ENCODE results near the gene MMP23B.

MMP23B gene

GRCh38 chr1:1600861-1601563 is 31.0 kb upstream of the MMP23B start:
- TF ChIP-seq, protein P1, sequence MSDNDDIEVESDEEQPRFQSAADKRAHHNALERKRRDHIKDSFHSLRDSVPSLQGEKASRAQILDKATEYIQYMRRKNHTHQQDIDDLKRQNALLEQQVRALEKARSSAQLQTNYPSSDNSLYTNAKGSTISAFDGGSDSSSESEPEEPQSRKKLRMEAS (IDR thresholded peaks at IDR 0.05), result no peak
- TF ChIP-seq TCF12 (IDR thresholded peaks at IDR 0.05; ENCODE audit: low read depth) (no peak), CREB1 (IDR thresholded peaks at IDR 0.05; ENCODE audit: low read depth) (no peak), TAF1 (IDR thresholded peaks at IDR 0.05; ENCODE audit: low read depth) (no peak), YY1 (IDR thresholded peaks at IDR 0.05; ENCODE audit: low read depth) (no peak), ZBTB7A (IDR thresholded peaks at IDR 0.05; ENCODE audit: low read depth) (no peak), EP300 (IDR thresholded peaks at IDR 0.05; ENCODE audit: borderline replicate concordance) (no peak)
- TF ChIP-seq, protein P2, sequence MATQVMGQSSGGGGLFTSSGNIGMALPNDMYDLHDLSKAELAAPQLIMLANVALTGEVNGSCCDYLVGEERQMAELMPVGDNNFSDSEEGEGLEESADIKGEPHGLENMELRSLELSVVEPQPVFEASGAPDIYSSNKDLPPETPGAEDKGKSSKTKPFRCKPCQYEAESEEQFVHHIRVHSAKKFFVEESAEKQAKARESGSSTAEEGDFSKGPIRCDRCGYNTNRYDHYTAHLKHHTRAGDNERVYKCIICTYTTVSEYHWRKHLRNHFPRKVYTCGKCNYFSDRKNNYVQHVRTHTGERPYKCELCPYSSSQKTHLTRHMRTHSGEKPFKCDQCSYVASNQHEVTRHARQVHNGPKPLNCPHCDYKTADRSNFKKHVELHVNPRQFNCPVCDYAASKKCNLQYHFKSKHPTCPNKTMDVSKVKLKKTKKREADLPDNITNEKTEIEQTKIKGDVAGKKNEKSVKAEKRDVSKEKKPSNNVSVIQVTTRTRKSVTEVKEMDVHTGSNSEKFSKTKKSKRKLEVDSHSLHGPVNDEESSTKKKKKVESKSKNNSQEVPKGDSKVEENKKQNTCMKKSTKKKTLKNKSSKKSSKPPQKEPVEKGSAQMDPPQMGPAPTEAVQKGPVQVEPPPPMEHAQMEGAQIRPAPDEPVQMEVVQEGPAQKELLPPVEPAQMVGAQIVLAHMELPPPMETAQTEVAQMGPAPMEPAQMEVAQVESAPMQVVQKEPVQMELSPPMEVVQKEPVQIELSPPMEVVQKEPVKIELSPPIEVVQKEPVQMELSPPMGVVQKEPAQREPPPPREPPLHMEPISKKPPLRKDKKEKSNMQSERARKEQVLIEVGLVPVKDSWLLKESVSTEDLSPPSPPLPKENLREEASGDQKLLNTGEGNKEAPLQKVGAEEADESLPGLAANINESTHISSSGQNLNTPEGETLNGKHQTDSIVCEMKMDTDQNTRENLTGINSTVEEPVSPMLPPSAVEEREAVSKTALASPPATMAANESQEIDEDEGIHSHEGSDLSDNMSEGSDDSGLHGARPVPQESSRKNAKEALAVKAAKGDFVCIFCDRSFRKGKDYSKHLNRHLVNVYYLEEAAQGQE (IDR thresholded peaks at IDR 0.05; ENCODE audit: low read depth), result no peak

DNA sequence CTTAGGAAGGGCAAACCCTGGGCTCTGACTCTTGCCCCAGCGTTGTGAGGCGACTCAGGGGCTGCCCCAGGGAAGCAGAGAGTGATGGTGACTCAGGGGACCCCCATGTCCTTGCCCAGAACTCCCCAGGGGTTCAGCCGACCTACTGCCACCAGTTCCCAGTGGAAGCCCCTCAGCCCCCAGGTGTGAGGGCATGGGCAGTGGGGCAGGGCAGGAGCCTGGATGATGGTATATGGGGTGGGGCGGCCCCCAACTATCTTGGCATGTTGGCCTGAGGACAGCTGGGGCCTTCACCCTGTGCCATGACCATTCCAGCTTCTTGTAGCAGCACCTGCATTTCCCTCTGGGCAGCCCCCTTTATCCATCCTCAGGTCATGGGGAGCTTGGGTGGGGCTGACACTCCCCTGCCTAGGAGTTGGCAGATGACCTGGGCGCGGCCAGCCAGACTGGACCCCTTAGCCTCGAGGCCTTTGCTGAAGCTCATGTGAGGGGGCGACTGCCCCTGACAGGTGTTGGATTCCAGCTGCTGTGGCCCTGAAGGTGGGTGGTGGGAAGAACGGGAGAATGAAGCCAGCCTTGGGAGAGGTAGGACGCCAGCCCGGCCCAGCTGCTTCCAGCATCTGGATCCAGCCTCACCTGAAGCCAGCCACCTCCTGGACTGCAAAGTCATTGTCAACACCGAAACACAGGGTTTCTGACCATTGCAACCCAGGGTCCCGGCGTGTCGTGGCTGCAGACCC is 30.2 kb upstream of the MMP23B start:
- TF ChIP-seq, protein P1 (IDR thresholded peaks at IDR 0.05), result no peak
- TF ChIP-seq USF1 (IDR thresholded peaks at IDR 0.05) (no peak), CEBPB (IDR thresholded peaks at IDR 0.05) (no peak), ZBTB7A (IDR thresholded peaks at IDR 0.05; ENCODE audit: low read depth) (no peak), CREB1 (IDR thresholded peaks at IDR 0.05; ENCODE audit: low read depth) (no peak), TCF12 (IDR thresholded peaks at IDR 0.05; ENCODE audit: low read depth) (no peak), NFIC (IDR thresholded peaks at IDR 0.05) (no peak), TEAD4 (IDR thresholded peaks at IDR 0.05) (no peak), RAD21 (IDR thresholded peaks at IDR 0.05; ENCODE audit: low read depth) (no peak), TAF1 (IDR thresholded peaks at IDR 0.05; ENCODE audit: low read depth) (no peak), YY1 (IDR thresholded peaks at IDR 0.05; ENCODE audit: low read depth) (no peak)
- TF ChIP-seq, protein P2 (IDR thresholded peaks at IDR 0.05; ENCODE audit: low read depth), result no peak

DNA sequence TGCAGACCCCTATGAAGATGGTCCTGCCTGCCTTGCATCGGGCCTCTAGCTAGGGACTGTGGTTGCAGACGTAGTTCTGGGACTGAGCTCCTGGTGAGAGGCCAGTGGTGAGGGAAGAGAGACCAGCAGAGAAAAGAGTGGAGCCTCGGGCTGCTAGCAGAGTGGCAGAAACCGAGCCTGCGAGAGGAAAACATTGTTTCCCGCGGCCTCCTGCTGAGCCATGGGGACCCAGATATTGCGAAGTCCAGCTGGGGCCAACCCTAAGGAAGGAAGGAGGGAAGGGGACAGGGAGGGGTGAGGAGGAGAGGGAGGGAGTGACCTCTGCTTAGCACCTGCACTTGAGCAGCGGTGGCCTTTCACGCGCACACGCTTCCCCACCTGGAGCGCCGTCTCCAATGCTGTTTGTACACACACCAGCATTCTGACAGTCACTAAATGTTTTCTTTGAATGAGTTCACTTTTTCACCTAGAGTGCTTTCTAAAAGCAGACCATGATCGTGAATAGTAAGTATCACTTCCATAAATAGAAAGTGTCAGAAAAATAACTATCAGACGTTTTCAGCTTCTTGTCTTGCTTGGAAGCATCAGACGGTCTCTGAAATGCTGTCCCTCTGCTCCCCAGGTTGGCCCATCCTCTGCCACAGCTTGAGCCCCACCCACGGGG is 29.5 kb upstream of the MMP23B start:
- TF ChIP-seq EP300 (IDR thresholded peaks at IDR 0.05; ENCODE audit: borderline replicate concordance) (no peak), TCF12 (IDR thresholded peaks at IDR 0.05; ENCODE audit: low read depth) (no peak), ZBTB7A (IDR thresholded peaks at IDR 0.05; ENCODE audit: low read depth) (no peak), EGR1 (IDR thresholded peaks at IDR 0.05) (no peak), CEBPB (IDR thresholded peaks at IDR 0.05) (no peak), TEAD4 (IDR thresholded peaks at IDR 0.05) (no peak), NFIC (IDR thresholded peaks at IDR 0.05) (no peak), CREB1 (IDR thresholded peaks at IDR 0.05; ENCODE audit: low read depth) (no peak), FOXM1 (IDR thresholded peaks at IDR 0.05; ENCODE audit: borderline replicate concordance, low read depth) (no peak), YY1 (IDR thresholded peaks at IDR 0.05; ENCODE audit: low read depth) (no peak), RAD21 (IDR thresholded peaks at IDR 0.05; ENCODE audit: low read depth) (no peak), USF1 (IDR thresholded peaks at IDR 0.05) (no peak), TAF1 (IDR thresholded peaks at IDR 0.05; ENCODE audit: low read depth) (no peak)
- TF ChIP-seq, protein P2 (IDR thresholded peaks at IDR 0.05; ENCODE audit: low read depth), result no peak
- TF ChIP-seq, protein P1 (IDR thresholded peaks at IDR 0.05), result no peak

Measured in Ishikawa (cell line).